Ishikawa (cell line): Measurements from ENCODE around the gene BBS9.

Experiments
- CEBPB ChIP-seq: IDR thresholded peaks from 2 replicates; pipeline ENCODE4 v1.6.1; 2012
- CREB1 ChIP-seq: IDR thresholded peaks from 2 replicates; pipeline ENCODE4 v1.6.1; 2012; ENCODE audit warnings: low read depth
- EGR1 ChIP-seq: IDR thresholded peaks from 2 replicates; pipeline ENCODE4 v1.6.1; 2012
- EP300 ChIP-seq: IDR thresholded peaks from 2 replicates; pipeline ENCODE4 v1.6.1; 2012; ENCODE audit warnings: borderline replicate concordance
- FOXM1 ChIP-seq: IDR thresholded peaks from 2 replicates; pipeline ENCODE4 v1.6.1; 2012; ENCODE audit warnings: low read depth, borderline replicate concordance
- NFIC ChIP-seq: IDR thresholded peaks from 2 replicates; pipeline ENCODE4 v1.6.1; 2012
- RAD21 ChIP-seq: IDR thresholded peaks from 2 replicates; pipeline ENCODE4 v1.6.1; 2012; ENCODE audit warnings: low read depth
- TAF1 ChIP-seq: IDR thresholded peaks from 2 replicates; pipeline ENCODE4 v1.6.1; 2012; ENCODE audit warnings: low read depth, mild to moderate bottlenecking
- TCF12 ChIP-seq: IDR thresholded peaks from 2 replicates; pipeline ENCODE4 v1.6.1; 2012; ENCODE audit warnings: low read depth
- TEAD4 ChIP-seq: IDR thresholded peaks from 2 replicates; pipeline ENCODE4 v1.6.1; 2012
- USF1 ChIP-seq: IDR thresholded peaks from 2 replicates; pipeline ENCODE4 v1.6.1; 2012
- YY1 ChIP-seq: IDR thresholded peaks from 2 replicates; pipeline ENCODE4 v1.6.1; 2012; ENCODE audit warnings: low read depth
- ZBTB7A ChIP-seq: IDR thresholded peaks from 2 replicates; pipeline ENCODE4 v1.6.1; 2012; ENCODE audit warnings: low read depth
- TF ChIP-seq, protein P1 (sequence below): IDR thresholded peaks from 2 replicates; pipeline ENCODE4 v1.6.1; 2012
- TF ChIP-seq, protein P2 (sequence below): IDR thresholded peaks from 2 replicates; pipeline ENCODE4 v1.6.1; 2012; ENCODE audit warnings: low read depth, mild to moderate bottlenecking

Gene BBS9

DNA sequence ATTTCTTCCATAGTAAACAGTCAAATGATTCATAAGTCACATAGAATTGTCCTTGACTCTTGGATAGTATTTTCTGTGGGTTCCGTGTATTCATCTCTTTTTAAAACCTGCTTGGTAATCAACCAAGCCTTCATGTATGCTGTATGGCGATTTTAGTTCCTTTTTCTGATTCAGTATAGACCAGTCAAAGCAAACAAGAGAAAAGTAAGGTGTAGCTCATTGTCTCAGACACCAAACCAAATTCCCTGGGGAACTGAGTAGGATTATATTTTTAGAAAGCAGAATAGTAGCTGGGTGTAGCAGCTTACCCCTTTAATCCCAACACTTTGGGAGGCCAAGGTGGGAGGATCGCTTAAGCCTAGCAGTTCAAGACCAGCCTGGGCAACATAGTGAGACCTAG, 240.5 kb downstream of the BBS9 start:
- TF ChIP-seq FOXM1 (no peak), NFIC (no peak), EGR1 (no peak)
- TF ChIP-seq, protein P1, sequence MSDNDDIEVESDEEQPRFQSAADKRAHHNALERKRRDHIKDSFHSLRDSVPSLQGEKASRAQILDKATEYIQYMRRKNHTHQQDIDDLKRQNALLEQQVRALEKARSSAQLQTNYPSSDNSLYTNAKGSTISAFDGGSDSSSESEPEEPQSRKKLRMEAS = no peak

DNA sequence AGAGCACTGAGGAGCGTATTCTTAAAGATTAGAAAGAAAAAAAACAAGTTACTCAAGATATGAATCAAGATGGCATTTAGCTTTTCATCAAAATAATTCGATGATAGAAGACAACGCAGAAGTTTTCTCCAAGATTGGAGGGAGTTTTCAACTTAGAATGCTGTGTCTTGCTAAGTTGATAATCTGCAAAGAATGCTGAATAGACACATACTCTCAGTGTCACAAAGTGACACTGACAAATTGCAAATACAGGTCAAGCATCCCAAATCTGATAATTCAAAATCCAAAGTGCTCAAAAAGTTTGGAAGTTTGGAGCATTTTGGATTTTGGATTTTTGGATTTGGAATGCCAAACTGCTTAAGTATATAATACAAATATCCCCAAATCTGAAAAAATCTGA, 243.8 kb downstream of the BBS9 start:
- TF ChIP-seq CEBPB = no peak
- TF ChIP-seq ZBTB7A = no peak
- TF ChIP-seq RAD21 = no peak
- TF ChIP-seq, protein P1 = no peak

GRCh38 chr7:33379891-33380525, 250.6 kb downstream of the BBS9 start:
- TF ChIP-seq EP300 (no peak), YY1 (no peak), ZBTB7A (no peak), TEAD4 (no peak), TAF1 (no peak), NFIC (no peak; the same call in 1 of the 2 replicates)
- TF ChIP-seq, protein P1 = no peak
- TF ChIP-seq, protein P2, sequence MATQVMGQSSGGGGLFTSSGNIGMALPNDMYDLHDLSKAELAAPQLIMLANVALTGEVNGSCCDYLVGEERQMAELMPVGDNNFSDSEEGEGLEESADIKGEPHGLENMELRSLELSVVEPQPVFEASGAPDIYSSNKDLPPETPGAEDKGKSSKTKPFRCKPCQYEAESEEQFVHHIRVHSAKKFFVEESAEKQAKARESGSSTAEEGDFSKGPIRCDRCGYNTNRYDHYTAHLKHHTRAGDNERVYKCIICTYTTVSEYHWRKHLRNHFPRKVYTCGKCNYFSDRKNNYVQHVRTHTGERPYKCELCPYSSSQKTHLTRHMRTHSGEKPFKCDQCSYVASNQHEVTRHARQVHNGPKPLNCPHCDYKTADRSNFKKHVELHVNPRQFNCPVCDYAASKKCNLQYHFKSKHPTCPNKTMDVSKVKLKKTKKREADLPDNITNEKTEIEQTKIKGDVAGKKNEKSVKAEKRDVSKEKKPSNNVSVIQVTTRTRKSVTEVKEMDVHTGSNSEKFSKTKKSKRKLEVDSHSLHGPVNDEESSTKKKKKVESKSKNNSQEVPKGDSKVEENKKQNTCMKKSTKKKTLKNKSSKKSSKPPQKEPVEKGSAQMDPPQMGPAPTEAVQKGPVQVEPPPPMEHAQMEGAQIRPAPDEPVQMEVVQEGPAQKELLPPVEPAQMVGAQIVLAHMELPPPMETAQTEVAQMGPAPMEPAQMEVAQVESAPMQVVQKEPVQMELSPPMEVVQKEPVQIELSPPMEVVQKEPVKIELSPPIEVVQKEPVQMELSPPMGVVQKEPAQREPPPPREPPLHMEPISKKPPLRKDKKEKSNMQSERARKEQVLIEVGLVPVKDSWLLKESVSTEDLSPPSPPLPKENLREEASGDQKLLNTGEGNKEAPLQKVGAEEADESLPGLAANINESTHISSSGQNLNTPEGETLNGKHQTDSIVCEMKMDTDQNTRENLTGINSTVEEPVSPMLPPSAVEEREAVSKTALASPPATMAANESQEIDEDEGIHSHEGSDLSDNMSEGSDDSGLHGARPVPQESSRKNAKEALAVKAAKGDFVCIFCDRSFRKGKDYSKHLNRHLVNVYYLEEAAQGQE = peak; percentile 40; the same call in 1 of the 2 replicates

DNA sequence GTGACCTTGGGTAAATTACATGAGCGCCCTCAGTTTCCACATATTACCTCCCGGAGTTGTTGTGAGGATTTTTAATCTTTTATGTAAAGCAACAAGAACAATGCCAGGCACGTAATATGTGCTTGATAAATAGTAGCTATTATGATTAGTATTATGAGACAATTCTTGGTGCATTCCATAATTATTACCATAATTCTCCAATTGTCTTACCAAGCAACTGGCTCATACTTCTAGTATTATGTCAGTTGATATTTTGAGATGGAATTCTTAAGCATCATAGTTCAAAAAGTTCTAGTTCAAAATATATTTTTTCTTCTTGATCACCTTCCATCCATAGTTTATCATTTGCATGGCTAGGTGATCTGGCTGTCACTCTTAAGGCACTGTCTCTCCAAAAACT, 259.0 kb downstream of the BBS9 start:
- TF ChIP-seq CREB1 = no peak
- TF ChIP-seq ZBTB7A = no peak
- TF ChIP-seq RAD21 = no peak
- TF ChIP-seq TAF1 = no peak
- TF ChIP-seq YY1 = no peak
- TF ChIP-seq, protein P2 = no peak
- no peak for TF ChIP-seq TCF12
- no peak for TF ChIP-seq NFIC
- TF ChIP-seq EGR1 = no peak
- no peak for TF ChIP-seq FOXM1
- no peak for TF ChIP-seq CEBPB

- no peak for TF ChIP-seq TEAD4
- TF ChIP-seq EGR1 = no peak
- TF ChIP-seq, protein P1 = no peak
- no peak for TF ChIP-seq YY1
- TF ChIP-seq, protein P2 = no peak
- no peak for TF ChIP-seq EP300
- no peak for TF ChIP-seq FOXM1
- no peak for TF ChIP-seq USF1
- no peak for TF ChIP-seq NFIC
- TF ChIP-seq ZBTB7A = no peak
- TF ChIP-seq CEBPB = no peak
- no peak for TF ChIP-seq TAF1
- no peak for TF ChIP-seq RAD21
Measured at GRCh38 chr7:33392148-33392547, 262.8 kb downstream of the BBS9 start.
